ENCODE measurements around the gene TRAF5.

DNA sequence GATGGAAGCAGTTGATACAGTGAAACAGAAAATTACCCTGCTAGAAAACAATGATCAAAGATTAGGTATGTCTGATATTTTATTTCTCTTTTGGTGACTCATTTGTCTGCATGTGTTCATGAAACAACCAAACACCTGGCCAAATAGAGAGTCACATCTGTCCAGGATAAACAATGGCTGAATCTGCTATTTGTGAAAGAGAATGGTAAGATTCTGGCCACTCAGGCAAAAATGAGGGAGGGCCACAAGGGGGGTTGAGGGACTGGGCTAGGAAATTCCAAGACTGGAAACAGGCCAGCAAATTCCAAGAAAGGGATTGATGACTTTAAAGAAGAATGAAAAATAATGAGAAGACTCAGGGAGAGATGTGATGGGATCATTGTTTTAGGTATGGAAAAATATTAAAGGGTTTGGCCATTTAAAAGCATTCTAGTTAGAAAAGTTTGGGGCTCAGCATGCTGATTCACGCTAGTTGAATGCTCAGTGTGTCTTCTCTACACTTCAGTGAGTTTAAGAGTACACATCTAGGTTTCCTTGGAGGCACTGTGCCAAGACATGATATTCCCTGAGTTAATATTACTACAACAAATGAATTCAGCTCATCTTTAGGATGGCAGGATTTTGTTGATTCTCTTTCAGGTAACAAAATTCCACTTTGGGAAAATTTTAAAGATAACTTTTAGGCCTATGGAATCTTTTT, 44.9 kb downstream of the TRAF5 start:
- TF ChIP-seq SNAI2 (CRISPR knock-in tag; IDR thresholded peaks at IDR 0.05), result no peak
- no peak for TF ChIP-seq GLIS3 (CRISPR knock-in tag; IDR thresholded peaks at IDR 0.05)
- no peak for TF ChIP-seq OSR1 (CRISPR knock-in tag; IDR thresholded peaks at IDR 0.05)
- TF ChIP-seq PPARA (CRISPR knock-in tag; IDR thresholded peaks at IDR 0.05; ENCODE audit: borderline replicate concordance), result no peak
- TF ChIP-seq ARNTL (CRISPR knock-in tag; IDR thresholded peaks at IDR 0.05; ENCODE audit: borderline replicate concordance, low read depth), result no peak
- TF ChIP-seq ISL1 (CRISPR knock-in tag; IDR thresholded peaks at IDR 0.05), result no peak
- TF ChIP-seq, protein P1, sequence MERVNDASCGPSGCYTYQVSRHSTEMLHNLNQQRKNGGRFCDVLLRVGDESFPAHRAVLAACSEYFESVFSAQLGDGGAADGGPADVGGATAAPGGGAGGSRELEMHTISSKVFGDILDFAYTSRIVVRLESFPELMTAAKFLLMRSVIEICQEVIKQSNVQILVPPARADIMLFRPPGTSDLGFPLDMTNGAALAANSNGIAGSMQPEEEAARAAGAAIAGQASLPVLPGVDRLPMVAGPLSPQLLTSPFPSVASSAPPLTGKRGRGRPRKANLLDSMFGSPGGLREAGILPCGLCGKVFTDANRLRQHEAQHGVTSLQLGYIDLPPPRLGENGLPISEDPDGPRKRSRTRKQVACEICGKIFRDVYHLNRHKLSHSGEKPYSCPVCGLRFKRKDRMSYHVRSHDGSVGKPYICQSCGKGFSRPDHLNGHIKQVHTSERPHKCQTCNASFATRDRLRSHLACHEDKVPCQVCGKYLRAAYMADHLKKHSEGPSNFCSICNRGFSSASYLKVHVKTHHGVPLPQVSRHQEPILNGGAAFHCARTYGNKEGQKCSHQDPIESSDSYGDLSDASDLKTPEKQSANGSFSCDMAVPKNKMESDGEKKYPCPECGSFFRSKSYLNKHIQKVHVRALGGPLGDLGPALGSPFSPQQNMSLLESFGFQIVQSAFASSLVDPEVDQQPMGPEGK (CRISPR knock-in tag; IDR thresholded peaks at IDR 0.05; ENCODE audit: borderline replicate concordance), result no peak
- no peak for TF ChIP-seq RARB (CRISPR knock-in tag; IDR thresholded peaks at IDR 0.05)
- no peak for TF ChIP-seq ZNF70 (CRISPR knock-in tag; IDR thresholded peaks at IDR 0.05)

Measured in SK-N-SH treated with all-trans-retinoic acid at 6 μM for 48 hours (cell line).